CD14-positive monocyte (primary cell): ENCODE results near the gene PLA2G3. TPM values are rescaled to one million over a fixed set of nuclear protein-coding genes. Genes with fewer than 3 reads are reported as not detected.
A peak's percentile ranks its signal among the peaks of the same experiment; 100 is the strongest.

ENCODE experiments used
- DNase-seq, 3 donors: peaks; one replicate each; pipeline ENCODE4 v3.0.0-alpha.2; 2011 to 2022
- H2AFZ ChIP-seq: 2 replicates; pipeline ENCODE4 v1.6.0; 2012; ENCODE audit warnings: mild to moderate bottlenecking, low read depth, low read length, inconsistent platforms; ENCODE audit not compliant: insufficient read depth, poor library complexity, severe bottlenecking
- H3K27ac ChIP-seq, 2 donors: 1 replicate in 1 of 2; 2 replicates in 1 of 2; pipeline ENCODE4 v1.5.1; 2012 to 2013; ENCODE audit warnings: low read length in 2 of 2, control low read depth in 1 of 2, inconsistent platforms in 1 of 2, low read depth in 1 of 2, mild to moderate bottlenecking in 1 of 2
- H3K27me3 ChIP-seq, 2 donors: one replicate each; pipeline versions ENCODE4 v1.6.0 to v1.6.1; 2011 to 2013; ENCODE audit warnings: low read length in 2 of 2; ENCODE audit not compliant: control insufficient read depth in 2 of 2, insufficient read depth in 2 of 2
- H3K36me3 ChIP-seq, 2 donors: replicated peaks in 1 of 2; 1 replicate in 1 of 2; 2 replicates in 1 of 2; pipeline versions ENCODE4 v1.5.1 to v1.6.1; 2012 to 2013; ENCODE audit warnings: low read length in 2 of 2, control low read depth in 1 of 2, inconsistent platforms in 1 of 2, mild to moderate bottlenecking in 1 of 2; ENCODE audit not compliant: insufficient read depth in 2 of 2, control insufficient read depth in 1 of 2
- H3K4me1 ChIP-seq, 2 donors: 1 replicate in 1 of 2; 2 replicates in 1 of 2; pipeline versions ENCODE4 v1.5.1 to v1.6.1; 2012 to 2013; ENCODE audit warnings: low read length in 2 of 2, control low read depth in 1 of 2, inconsistent platforms in 1 of 2, mild to moderate bottlenecking in 1 of 2, moderate library complexity in 1 of 2; ENCODE audit not compliant: insufficient read depth in 2 of 2, control insufficient read depth in 1 of 2
- H3K4me2 ChIP-seq: replicated peaks from 2 replicates; pipeline ENCODE3; 2012; ENCODE audit warnings: low read length, moderate library complexity, mild to moderate bottlenecking; ENCODE audit not compliant: poor library complexity, severe bottlenecking; ENCODE audit errors: extremely low read depth
- H3K4me3 ChIP-seq, 3 experiments: fragments of 200-600 bp in 1 of 3; sonication (generic) in 1 of 3; replicated peaks in 1 of 3; 1 replicate in 2 of 3; 2 replicates in 1 of 3; pipeline ENCODE4 v1.5.1; 2011 to 2013; ENCODE audit warnings: low read length in 3 of 3, mild to moderate bottlenecking in 3 of 3, control low read depth in 2 of 3, low read depth in 2 of 3, inconsistent platforms in 1 of 3, moderate library complexity in 1 of 3
- H3K79me2 ChIP-seq: 2 replicates; pipeline ENCODE4 v1.6.0; 2012; ENCODE audit warnings: mild to moderate bottlenecking, control low read depth, inconsistent platforms, low read length, moderate library complexity; ENCODE audit not compliant: insufficient read depth
- H3K9ac ChIP-seq: 2 replicates; pipeline ENCODE4 v1.6.0; 2017; ENCODE audit warnings: low read length, mild to moderate bottlenecking; ENCODE audit not compliant: insufficient read depth, poor library complexity, severe bottlenecking
- H3K9me3 ChIP-seq, 2 donors: replicated peaks in 1 of 2; 1 replicate in 1 of 2; 2 replicates in 1 of 2; pipeline versions ENCODE4 v1.5.1 to v1.6.1; 2012 to 2013; ENCODE audit warnings: low read length in 2 of 2, control low read depth in 1 of 2; ENCODE audit not compliant: control insufficient read depth in 1 of 2, insufficient read depth in 1 of 2
- H4K20me1 ChIP-seq: 2 replicates; pipeline ENCODE4 v1.6.0; 2012; ENCODE audit warnings: mild to moderate bottlenecking, low read length, control low read depth, moderate library complexity; ENCODE audit not compliant: insufficient read depth
- H3K27ac Mint-ChIP-seq, 7 donors: one replicate each; pipeline ENCODE4 v1.8.0; 2020; ENCODE audit warnings: mild to moderate bottlenecking in 7 of 7, mixed read lengths in 7 of 7, moderate library complexity in 6 of 7, inconsistent platforms in 2 of 7
- H3K27me3 Mint-ChIP-seq, 3 donors: one replicate each; pipeline ENCODE4 v1.8.0; 2021 to 2022; ENCODE audit warnings: low read depth in 3 of 3, mild to moderate bottlenecking in 3 of 3, mixed read lengths in 3 of 3, moderate library complexity in 3 of 3, inconsistent platforms in 1 of 3
- H3K36me3 Mint-ChIP-seq, 2 donors: one replicate each; pipeline ENCODE4 v1.8.0; 2020; ENCODE audit warnings: mixed read lengths in 2 of 2, inconsistent platforms in 1 of 2, mild to moderate bottlenecking in 1 of 2
- H3K4me1 Mint-ChIP-seq: one replicate; pipeline ENCODE4 v1.8.0; 2020; ENCODE audit warnings: mild to moderate bottlenecking, mixed read lengths
- H3K4me3 Mint-ChIP-seq, 2 donors: one replicate each; pipeline ENCODE4 v1.8.0; 2020; ENCODE audit warnings: mild to moderate bottlenecking in 2 of 2, mixed read lengths in 2 of 2, moderate library complexity in 1 of 2
- H3K9me3 Mint-ChIP-seq, 7 donors: one replicate each; pipeline ENCODE4 v1.8.0; 2020 to 2022; ENCODE audit warnings: mixed read lengths in 7 of 7, mild to moderate bottlenecking in 6 of 7, moderate library complexity in 6 of 7, inconsistent platforms in 2 of 7
- CTCF ChIP-seq: fragments of 200-600 bp; IDR thresholded peaks from one replicate; pipeline ENCODE4 v1.8.0; 2022; ENCODE audit warnings: antibody characterized with exemption, mild to moderate bottlenecking
- WGBS: methylation state at CpG from one replicate; pipeline ENCODE4 v1.1.5; 2013; ENCODE audit warnings: missing lambda C conversion rate; ENCODE audit not compliant: insufficient coverage; 5-methylcytosine and 5-hydroxymethylcytosine counted together
- intact Hi-C, 2 donors: fragments of 100-400 bp; cut with micrococcal nuclease; formaldehyde crosslinking; loops; one replicate each; pipeline versions ENCODE4 v1.15.0 to v1.15.1; 2023
- polyA plus RNA-seq, 3 donors: library from polyadenylated mRNA; depleted of rRNA in 1 of 3; unstranded in 2 of 3; stranded (reverse) in 1 of 3; fragments of 300-500 nt in 2 of 3; fragments of >200 nt in 1 of 3; fragmentation: Illumina TruSeq in 2 of 3; gene quantifications; 1 replicate in 2 of 3; 2 replicates in 1 of 3; pipeline ENCODE4 v1.2.3, GENCODE V29; 2012 to 2021

Gene PLA2G3
- polyA plus RNA-seq, 3 donors, result not detected

GRCh38 chr22:31126869-31127175 is 13.5 kb downstream of the PLA2G3 start:
- Histone ChIP-seq H3K4me3 (no peak overlapping the region), H3K27ac (no peak overlapping the region), H4K20me1 (no peaks in the 10 kb centered on the region), H3K79me2 (no peaks in the 10 kb centered on the region), H3K4me2 (peak overlapping the region; percentile 23), H3K9ac (no peak overlapping the region), H3K4me1 (peaks cover 6 to 7% of the 10 kb centered on the region in 2 donors), H3K36me3 (no peaks in the 10 kb centered on the region), H3K27me3 (no peaks in the 10 kb centered on the region), H2AFZ (no peak overlapping the region), H3K9me3 (no peaks in the 10 kb centered on the region)
- DNase-seq, result no peak
- Mint-ChIP-seq H3K9me3 (peaks cover 0 to 2% (median 0%) of the 10 kb centered on the region in 7 donors), H3K27ac (no peak overlapping the region), H3K36me3 (no peaks in the 10 kb centered on the region), H3K27me3 (peaks cover 0 to 5% (median 2%) of the 10 kb centered on the region in 3 donors), H3K4me3 (no peak overlapping the region), H3K4me1 (peaks cover 8% of the 10 kb centered on the region)
- intact Hi-C loops, result no loop called here
- no peak for TF ChIP-seq CTCF
- WGBS, result 69% methylated on average over 5 of the region's 13 CpGs

GRCh38 chr22:31126128-31126868 is 14.0 kb downstream of the PLA2G3 start:
- Histone ChIP-seq H3K36me3 (no peaks in the 10 kb centered on the region), H3K27ac (no peak overlapping the region), H3K9me3 (no peaks in the 10 kb centered on the region), H3K4me3 (no peak overlapping the region), H3K9ac (no peak overlapping the region), H3K4me1 (peaks cover 6 to 7% of the 10 kb centered on the region in 2 donors), H3K79me2 (no peaks in the 10 kb centered on the region), H3K4me2 (no peak overlapping the region), H2AFZ (no peak overlapping the region), H4K20me1 (no peaks in the 10 kb centered on the region), H3K27me3 (no peaks in the 10 kb centered on the region)
- DNase-seq, result no peak
- H3K4me1 Mint-ChIP-seq, result peaks cover 8% of the 10 kb centered on the region
- H3K9me3 Mint-ChIP-seq, result peaks cover 0 to 2% (median 0%) of the 10 kb centered on the region in 7 donors
- WGBS, result 87% methylated on average over 12 of the region's 22 CpGs
- H3K4me3 Mint-ChIP-seq, result no peak overlapping the region
- no peak for TF ChIP-seq CTCF
- intact Hi-C loops, result no loop called here
- H3K27me3 Mint-ChIP-seq, result peaks cover under 1 to 4% (median 2%) of the 10 kb centered on the region in 3 donors
- H3K36me3 Mint-ChIP-seq, result no peaks in the 10 kb centered on the region
- H3K27ac Mint-ChIP-seq, result peak overlapping the region in 1 of 7 donors; percentile 63
